GM12864 (cell line): ENCODE measurements around the gene PLGRKT.
"Not testable (repeated sequence)": the region's sequence is repeated elsewhere in the genome, so short reads cannot be mapped to it uniquely, and the experiment has no call there.

Experiments used
- DNase-seq: peaks from one replicate; pipeline ENCODE4 v3.0.0-alpha.2; 2011; ENCODE audit warnings: low read depth
- H3K4me3 ChIP-seq: 2 replicates; pipeline ENCODE4 v1.5.1; 2011; ENCODE audit warnings: mild to moderate bottlenecking, low read depth, low read length, control low read depth
- TF ChIP-seq, protein P1 (sequence below): IDR thresholded peaks from 2 replicates; pipeline ENCODE4 v1.5.1; 2011; ENCODE audit warnings: low read depth, mild to moderate bottlenecking, moderate library complexity, low read length, control low read depth, inconsistent platforms; ENCODE audit errors: missing control alignments

PLGRKT gene

GRCh38 chr9:5480919-5481318 lies 43.2 kb upstream of the PLGRKT start:
- no peak for DNase-seq
- TF ChIP-seq, protein P1, sequence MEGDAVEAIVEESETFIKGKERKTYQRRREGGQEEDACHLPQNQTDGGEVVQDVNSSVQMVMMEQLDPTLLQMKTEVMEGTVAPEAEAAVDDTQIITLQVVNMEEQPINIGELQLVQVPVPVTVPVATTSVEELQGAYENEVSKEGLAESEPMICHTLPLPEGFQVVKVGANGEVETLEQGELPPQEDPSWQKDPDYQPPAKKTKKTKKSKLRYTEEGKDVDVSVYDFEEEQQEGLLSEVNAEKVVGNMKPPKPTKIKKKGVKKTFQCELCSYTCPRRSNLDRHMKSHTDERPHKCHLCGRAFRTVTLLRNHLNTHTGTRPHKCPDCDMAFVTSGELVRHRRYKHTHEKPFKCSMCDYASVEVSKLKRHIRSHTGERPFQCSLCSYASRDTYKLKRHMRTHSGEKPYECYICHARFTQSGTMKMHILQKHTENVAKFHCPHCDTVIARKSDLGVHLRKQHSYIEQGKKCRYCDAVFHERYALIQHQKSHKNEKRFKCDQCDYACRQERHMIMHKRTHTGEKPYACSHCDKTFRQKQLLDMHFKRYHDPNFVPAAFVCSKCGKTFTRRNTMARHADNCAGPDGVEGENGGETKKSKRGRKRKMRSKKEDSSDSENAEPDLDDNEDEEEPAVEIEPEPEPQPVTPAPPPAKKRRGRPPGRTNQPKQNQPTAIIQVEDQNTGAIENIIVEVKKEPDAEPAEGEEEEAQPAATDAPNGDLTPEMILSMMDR, result no peak
- H3K4me3 ChIP-seq, result no peak overlapping the region

DNA sequence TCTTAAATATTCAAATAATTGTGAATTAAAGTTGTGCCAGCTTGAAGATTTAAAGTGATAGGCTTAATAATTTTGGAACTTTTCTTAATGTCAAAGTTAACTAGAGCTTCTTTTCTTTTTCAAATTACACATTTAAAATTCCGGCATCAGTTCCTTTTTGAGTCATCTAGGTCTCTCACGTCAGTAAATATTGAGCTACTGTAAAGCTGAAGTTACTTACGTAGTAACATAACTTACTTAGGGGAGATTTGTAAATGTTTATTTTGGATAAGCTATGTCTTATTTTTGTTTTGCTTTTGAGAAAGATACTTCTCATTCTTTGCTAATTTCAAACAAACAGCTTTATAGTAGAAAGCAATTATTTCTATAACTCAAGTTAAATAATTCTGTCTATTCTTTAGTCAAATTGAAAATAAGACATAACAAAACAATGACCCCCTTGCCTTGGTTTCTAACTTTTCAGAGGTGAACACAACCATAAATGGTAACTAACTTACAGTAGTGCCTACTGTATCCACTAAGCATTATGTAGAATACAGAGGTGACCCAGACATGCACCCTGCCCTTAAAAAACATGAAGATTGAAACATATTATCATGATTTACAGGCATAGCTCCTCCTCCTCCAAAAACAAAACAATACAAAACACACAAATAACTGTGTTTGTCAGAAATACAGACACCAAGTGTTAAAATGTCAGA lies 42.4 kb upstream of the PLGRKT start:
- DNase-seq, result no peak
- no peak overlapping the region for H3K4me3 ChIP-seq
- TF ChIP-seq, protein P1, result no peak

GRCh38 chr9:5478206-5478605 lies 40.5 kb upstream of the PLGRKT start:
- DNase-seq, result no peak
- H3K4me3 ChIP-seq, result no peak overlapping the region
- TF ChIP-seq, protein P1, result no peak

DNA sequence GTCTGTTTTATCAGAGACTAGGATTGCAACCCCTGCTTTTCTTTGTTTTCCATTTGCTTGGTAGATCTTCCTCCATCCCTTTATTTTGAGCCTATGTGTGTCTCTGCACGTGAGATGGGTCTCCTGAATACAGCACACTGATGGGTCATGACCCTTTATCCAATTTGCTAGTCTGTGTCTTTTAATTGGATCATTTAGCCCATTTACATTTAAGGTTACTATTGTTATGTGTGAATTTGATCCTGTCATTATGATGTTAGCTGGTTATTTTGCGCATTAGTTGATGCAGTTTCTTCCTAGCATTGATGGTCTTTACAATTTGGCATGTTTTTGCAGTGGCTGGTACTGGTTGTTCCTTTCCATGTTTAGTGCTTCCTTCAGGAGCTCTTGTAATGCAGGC lies 37.9 kb upstream of the PLGRKT start:
- H3K4me3 ChIP-seq, DNase-seq: not testable (repeated sequence)

DNA sequence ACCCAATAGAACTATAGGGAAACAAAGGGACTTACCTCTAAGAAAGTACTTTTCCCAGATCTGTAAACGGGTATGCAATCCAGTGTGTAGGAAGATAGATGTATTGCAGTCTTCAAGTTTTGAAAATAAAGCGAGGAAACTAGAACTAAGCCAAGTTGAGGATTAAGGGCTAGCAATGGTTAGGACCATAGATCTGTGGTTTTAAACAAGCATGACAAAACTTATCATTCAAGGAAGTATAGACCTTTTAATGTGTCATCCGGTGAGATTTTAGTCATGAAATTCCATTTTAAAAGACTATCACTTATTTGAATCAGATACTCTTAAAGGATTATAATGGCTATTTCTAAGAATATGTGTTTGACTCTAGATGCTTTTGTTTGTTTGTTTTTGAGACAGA lies 33.1 kb upstream of the PLGRKT start:
- TF ChIP-seq, protein P1, result no peak
- H3K4me3 ChIP-seq, result no peak overlapping the region
- no peak for DNase-seq

DNA sequence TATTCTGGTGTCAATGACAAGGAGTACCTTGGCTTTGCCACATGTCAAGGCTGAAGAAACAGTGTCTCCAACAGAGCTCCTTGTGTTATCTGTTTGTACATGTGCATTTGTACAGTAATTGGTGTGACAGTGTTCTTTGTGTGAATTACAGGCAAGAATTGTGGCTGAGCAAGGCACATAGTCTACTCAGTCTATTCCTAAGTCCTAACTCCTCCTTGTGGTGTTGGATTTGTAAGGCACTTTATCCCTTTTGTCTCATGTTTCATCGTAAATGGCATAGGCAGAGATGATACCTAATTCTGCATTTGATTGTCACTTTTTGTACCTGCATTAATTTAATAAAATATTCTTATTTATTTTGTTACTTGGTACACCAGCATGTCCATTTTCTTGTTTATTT lies 32.4 kb upstream of the PLGRKT start:
- DNase-seq, result no peak
- TF ChIP-seq, protein P1, result no peak
- H3K4me3 ChIP-seq, result no peak overlapping the region

GRCh38 chr9:5468850-5469249 lies 31.1 kb upstream of the PLGRKT start:
- TF ChIP-seq, protein P1, result no peak
- no peak for DNase-seq
- no peak overlapping the region for H3K4me3 ChIP-seq
